ENCODE measurements around the gene C9orf43.

The C9orf43 gene

GRCh38 chr9:113471143-113471542 lies 60.6 kb downstream of the C9orf43 start:
- DNase-seq = no peak

GRCh38 chr9:113471566-113471965 lies 61.0 kb downstream of the C9orf43 start:
- DNase-seq = peak; percentile 21

GRCh38 chr9:113472199-113472598 lies 61.7 kb downstream of the C9orf43 start:
- DNase-seq = no peak

- DNase-seq = no peak
Observed at GRCh38 chr9:113474360-113475028, 63.9 kb downstream of the C9orf43 start.

GRCh38 chr9:113475031-113475430 lies 64.5 kb downstream of the C9orf43 start:
- no peak for DNase-seq

- no peak for DNase-seq
Observed at GRCh38 chr9:113475992-113476391, 65.4 kb downstream of the C9orf43 start.

GRCh38 chr9:113476511-113476916 lies 66.0 kb downstream of the C9orf43 start:
- no peak for DNase-seq

- no peak for DNase-seq
Observed at GRCh38 chr9:113477058-113477457, 66.5 kb downstream of the C9orf43 start.

- DNase-seq = peak; percentile 24
Observed at GRCh38 chr9:113477661-113478060, 67.1 kb downstream of the C9orf43 start.

- DNase-seq = no peak
Observed at GRCh38 chr9:113479174-113479621, 68.7 kb downstream of the C9orf43 start.
